ENCODE measurements around the gene TCAIM. TPM values are rescaled to one million over a fixed set of nuclear protein-coding genes. Genes with fewer than 3 reads are reported as not detected.
A peak's percentile ranks its signal among the peaks of the same experiment; 100 is the strongest.

The TCAIM gene, protein sequence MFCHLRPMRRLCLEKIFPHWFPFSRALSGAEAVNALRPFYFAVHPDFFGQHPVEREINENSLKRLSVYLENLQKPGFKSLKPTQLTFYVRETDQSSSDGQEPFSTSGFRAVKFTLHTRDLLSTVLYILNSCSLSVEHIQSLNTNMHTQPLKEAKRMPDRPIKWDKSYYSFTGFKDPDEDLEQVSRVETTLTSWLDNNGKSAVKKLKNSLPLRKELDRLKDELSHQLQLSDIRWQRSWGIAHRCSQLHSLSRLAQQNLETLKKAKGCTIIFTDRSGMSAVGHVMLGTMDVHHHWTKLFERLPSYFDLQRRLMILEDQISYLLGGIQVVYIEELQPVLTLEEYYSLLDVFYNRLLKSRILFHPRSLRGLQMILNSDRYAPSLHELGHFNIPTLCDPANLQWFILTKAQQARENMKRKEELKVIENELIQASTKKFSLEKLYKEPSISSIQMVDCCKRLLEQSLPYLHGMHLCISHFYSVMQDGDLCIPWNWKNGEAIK
- total RNA-seq (2013; cell fraction: nucleolus; rRNA removed) = 50.5 and 52.3 TPM in 2 replicates
- total RNA-seq (2014; rRNA removed) (15.5 and 18.1 TPM in 2 replicates), total RNA-seq (2014; rRNA removed; fragmentation: Illumina TruSeq; extraction: Trizol) (18.8 and 20.6 TPM in 2 replicates), total RNA-seq (2021) (11.2 and 15.1 TPM in 2 replicates), polyA plus RNA-seq (2011; rRNA removed) (22.9 and 36.3 TPM in 2 replicates), polyA plus RNA-seq (2014; fragmentation: Illumina TruSeq; extraction: Trizol) (16.9 and 22.4 TPM in 2 replicates), polyA plus RNA-seq (2014; fragmentation: Nextera tagmentation; extraction: Ambion mirVana) (10 to 100 TPM; 16.1 to 19.0 TPM), polyA plus RNA-seq (2014; rRNA removed) (9.2 and 14.5 TPM in 2 replicates), polyA plus RNA-seq (2016; fragmentation: Nextera tagmentation; extraction: Ambion mirVana) (10 to 100 TPM; 21.2 to 21.8 TPM), polyA minus RNA-seq (2011; rRNA and poly(A)+ RNA removed) (17.4 and 20.1 TPM in 2 replicates), Bru-seq, nascent RNA (percentile 64 among the genes with signal in this experiment), BruChase-seq, experiment 1, labeled RNA remaining after a 6-hour chase (percentile 76 among the genes with signal in this experiment), BruChase-seq, experiment 2, labeled RNA remaining after a 2-hour chase (percentile 69 among the genes with signal in this experiment)
- 8.6 TPM for polyA plus RNA-seq (2011; ENCODE audit: low read depth)
- 9.4 and 12.8 TPM in 2 replicates for polyA plus RNA-seq (2011; cell fraction: cytosol; rRNA removed)
- polyA plus RNA-seq (2011; cell fraction: nucleus; rRNA removed) = 7.2 and 7.9 TPM in 2 replicates
- 10.8 and 14.4 TPM in 2 replicates for polyA plus RNA-seq (2012)
- polyA minus RNA-seq (2011; cell fraction: cytosol; rRNA and poly(A)+ RNA removed) = 8.8 and 9.3 TPM in 2 replicates
- polyA minus RNA-seq (2011; cell fraction: nucleus; rRNA and poly(A)+ RNA removed) = 15.8 and 20.5 TPM in 2 replicates
- long read RNA-seq, experiment 1, transcript TCAIM-203 (4 exons, 2,178 nt) = major isoform, 7 of 18 reads
- long read RNA-seq, experiment 1, partial matches to known transcripts = 2 of 18 reads
- long read RNA-seq, experiment 1, other reads (novel, unspliced or antisense) = 4 of 18 reads
- long read RNA-seq, experiment 2, transcript TCAIM-202 (4 exons, 1,998 nt) = minor isoform, 28 of 104 reads
- long read RNA-seq, experiment 2, transcript TCAIM-205 (11 exons, 1,844 nt) = minor isoform, 5 of 104 reads
- long read RNA-seq, experiment 2, transcript TCAIM-203 (4 exons, 2,178 nt) = major isoform, 40 of 104 reads
- long read RNA-seq, experiment 2, partial matches to known transcripts = 4 of 104 reads
- long read RNA-seq, experiment 2, other reads (novel, unspliced or antisense) = 18 of 104 reads

DNA sequence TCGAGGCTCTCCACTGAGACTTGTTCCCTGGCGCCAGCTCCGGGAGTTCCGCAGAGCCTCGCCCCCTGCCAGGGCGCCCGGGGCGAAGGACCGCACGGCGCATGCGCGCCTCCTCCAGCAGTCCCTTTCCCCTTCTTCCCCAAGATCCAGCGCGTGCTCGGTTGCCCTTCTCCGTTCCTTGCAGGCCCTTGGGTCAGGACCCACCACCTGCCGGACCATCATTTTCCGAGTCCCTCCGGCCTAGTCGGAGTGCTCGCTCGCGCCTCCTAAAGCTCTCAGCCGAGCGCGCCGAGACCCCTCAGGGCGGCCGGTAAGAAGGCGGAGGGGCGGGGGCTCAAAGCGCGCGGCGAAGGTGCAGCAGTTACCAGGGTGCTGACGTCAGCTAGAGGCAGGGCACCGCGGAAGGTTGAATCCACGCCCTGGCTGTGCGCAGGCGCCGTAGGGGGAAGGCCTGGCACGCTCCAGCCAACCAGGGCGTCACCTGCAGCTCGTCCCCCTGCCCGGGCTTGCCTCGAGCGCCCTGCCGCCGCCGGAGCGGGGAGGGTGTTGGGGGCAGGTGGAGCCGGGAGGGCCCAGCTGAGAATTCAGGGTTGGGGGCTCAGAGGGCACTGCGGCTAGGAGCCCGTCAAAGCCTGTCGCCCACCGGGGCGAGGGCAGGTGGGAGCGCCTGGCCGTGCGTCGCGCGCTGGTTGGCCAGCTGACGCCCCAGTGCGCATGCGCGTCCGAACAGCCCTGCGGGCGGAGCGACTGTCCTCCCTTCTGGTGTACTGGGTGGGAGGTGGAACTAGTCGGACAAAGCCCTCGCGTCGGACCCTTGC is at the start of gene TCAIM:
Gene TCAIM (plus strand): TSS at position 757 of the 818 bp plus-strand sequence. CDS start 16,017 bp downstream, outside the sequence.
- Histone ChIP-seq H3K9ac (ENCODE audit: control insufficient read depth, insufficient read depth, low read length) (peak within 1 kb of the TSS; percentile 93), H3K27ac (ENCODE audit: control insufficient read depth, insufficient read depth) (peak within 1 kb of the TSS; percentile 95), H4K20me1 (ENCODE audit: control insufficient read depth, insufficient read depth) (no peaks in the 10 kb centered on the region), H3K4me2 (ENCODE audit: control insufficient read depth, insufficient read depth) (peak within 1 kb of the TSS; percentile 64), H2AFZ (ENCODE audit: control insufficient read depth, low read depth, low read length) (peak within 1 kb of the TSS; percentile 93), H3K36me3 (ENCODE audit: control insufficient read depth in 2 of 2, insufficient read depth in 2 of 2, low read length in 1 of 2) (no peaks in the 10 kb centered on the region), H3K4me1 (ENCODE audit: control insufficient read depth, insufficient read depth, low read length) (no peaks in the 10 kb centered on the region), H3K4me3 (peak within 1 kb of the TSS; percentile 87), H3K79me2 (ENCODE audit: control insufficient read depth, insufficient read depth, low read length) (peaks cover 23% of the 10 kb centered on the region), H3K9me3 (replicated peaks; ENCODE audit: control insufficient read depth, insufficient read depth, low read length) (no peaks in the 10 kb centered on the region), H3K27me3 (replicated peaks in 1 of 2; ENCODE audit: control insufficient read depth in 2 of 2, insufficient read depth in 2 of 2, low read length in 1 of 2) (no peaks in the 10 kb centered on the region)
- CTCF ChIA-PET = interaction anchor here (1.1 to 3.2 kb wide), 5 partner anchors 14 to 180 kb away, joined by 3 to 19 read pairs (median 7); no protein-coding TSS in a partner anchor
- intact Hi-C loops (cut with micrococcal nuclease; ENCODE audit: unreplicated experiment) = loop anchor here (1.0 to 5.0 kb wide), 2 partner anchors 101 to 174 kb away; no protein-coding TSS in a partner anchor
- peak; percentile 97 for ATAC-seq
- under 1% methylated on average over 65 of the region's 77 CpGs for WGBS (ENCODE audit: insufficient coverage, insufficient replicate concordance, low lambda C conversion rate, missing lambda C conversion rate)
- RAD21 ChIA-PET (ENCODE audit: unreplicated experiment) = interaction anchor here (0.6 to 4.9 kb wide), 10 partner anchors 14 to 702 kb away, joined by 3 to 35 read pairs (median 5); partner anchors contain the start of gene ZNF445
- in situ Hi-C loops (cut with MboI) = no loop called here
- POLR2A ChIA-PET = interaction anchor here (0.6 to 2.8 kb wide), 14 partner anchors 10 to 427 kb away, joined by 3 to 12 read pairs (median 4); no protein-coding TSS in a partner anchor
- peak; percentile 92 for DNase-seq (ENCODE audit: low read depth, low spot score)
- SMC1A ChIA-PET (ENCODE audit: uncharacterized antibody, unreplicated experiment) = interaction anchor here (1.1 to 5.1 kb wide), 9 partner anchors 9 to 181 kb away, joined by 3 to 40 read pairs (median 9); partner anchors contain the start of gene ZNF445
- no TSS peak for BruUV-seq (replicated peaks)
- FAIRE-seq = peak; percentile 85
- TF ChIP-seq POLR2A (IDR thresholded peaks at IDR 0.05; ENCODE audit: low read depth, low read length) (peak; percentile 98), CBX5 (IDR thresholded peaks at IDR 0.05; ENCODE audit: low read depth) (no peak), HDAC6 (IDR thresholded peaks at IDR 0.05; ENCODE audit: unreplicated experiment) (peak; percentile 54), EZH2 (IDR thresholded peaks at IDR 0.05; ENCODE audit: borderline replicate concordance, control insufficient read depth, low read depth, low read length) (no peak), SREBF2 (IDR thresholded peaks at IDR 0.05; ENCODE audit: low read length) (no peak), TCF12 (IDR thresholded peaks at IDR 0.05; ENCODE audit: low read depth, low read length) (peak; percentile 47), TAF1 (IDR thresholded peaks at IDR 0.05; ENCODE audit: borderline replicate concordance, low read depth, low read length) (peak; percentile 84), HDAC2 (IDR thresholded peaks at IDR 0.05) (0 out of 2 replicates have a peak, but pooled peaks have one; percentile 78), IKZF2 (IDR thresholded peaks at IDR 0.05) (peak in 1 of 2 experiments; percentile 58; a peak in 3 of 4 replicates), TARDBP (IDR thresholded peaks at IDR 0.05; ENCODE audit: borderline replicate concordance) (no peak; the same call in 1 of the 2 replicates), JUND (IDR thresholded peaks at IDR 0.05; ENCODE audit: low read depth, low read length) (peak; percentile 66; the same call in 1 of the 2 replicates), NFYB (IDR thresholded peaks at IDR 0.05; ENCODE audit: insufficient read depth, low read depth, low read length) (peak; percentile 62; the same call in 1 of the 2 replicates), ZNF217 (IDR thresholded peaks at IDR 0.05) (no peak)
- TF ChIP-seq, protein P1, sequence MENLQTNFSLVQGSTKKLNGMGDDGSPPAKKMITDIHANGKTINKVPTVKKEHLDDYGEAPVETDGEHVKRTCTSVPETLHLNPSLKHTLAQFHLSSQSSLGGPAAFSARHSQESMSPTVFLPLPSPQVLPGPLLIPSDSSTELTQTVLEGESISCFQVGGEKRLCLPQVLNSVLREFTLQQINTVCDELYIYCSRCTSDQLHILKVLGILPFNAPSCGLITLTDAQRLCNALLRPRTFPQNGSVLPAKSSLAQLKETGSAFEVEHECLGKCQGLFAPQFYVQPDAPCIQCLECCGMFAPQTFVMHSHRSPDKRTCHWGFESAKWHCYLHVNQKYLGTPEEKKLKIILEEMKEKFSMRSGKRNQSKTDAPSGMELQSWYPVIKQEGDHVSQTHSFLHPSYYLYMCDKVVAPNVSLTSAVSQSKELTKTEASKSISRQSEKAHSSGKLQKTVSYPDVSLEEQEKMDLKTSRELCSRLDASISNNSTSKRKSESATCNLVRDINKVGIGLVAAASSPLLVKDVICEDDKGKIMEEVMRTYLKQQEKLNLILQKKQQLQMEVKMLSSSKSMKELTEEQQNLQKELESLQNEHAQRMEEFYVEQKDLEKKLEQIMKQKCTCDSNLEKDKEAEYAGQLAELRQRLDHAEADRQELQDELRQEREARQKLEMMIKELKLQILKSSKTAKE (IDR thresholded peaks at IDR 0.05; ENCODE audit: low read depth, poor library complexity, severe bottlenecking) = no peak

All from GM12878 (cell line).